ENCODE results near the gene ADSL.
A peak's percentile ranks its signal among the peaks of the same experiment; 100 is the strongest.

The ADSL gene

GRCh38 chr22:40403651-40404050 is 57.4 kb downstream of the ADSL start:
- H3K27ac Mint-ChIP-seq = peak overlapping the region; percentile 62
- no peak for DNase-seq
- H3K4me3 Mint-ChIP-seq = no peak overlapping the region
- H3K36me3 Mint-ChIP-seq (ENCODE audit: low read depth) = peaks cover 26% of the 10 kb centered on the region
- H3K4me1 Mint-ChIP-seq = no peaks in the 10 kb centered on the region
- no peaks in the 10 kb centered on the region for H3K9me3 Mint-ChIP-seq
- H3K27me3 Mint-ChIP-seq (ENCODE audit: low read depth, poor library complexity) = peaks cover 2% of the 10 kb centered on the region
- no peak for TF ChIP-seq CTCF (IDR thresholded peaks at IDR 0.05)

- no peaks in the 10 kb centered on the region for H3K4me1 Mint-ChIP-seq
- no peak overlapping the region for H3K4me3 Mint-ChIP-seq
- peaks cover 26% of the 10 kb centered on the region for H3K36me3 Mint-ChIP-seq (ENCODE audit: low read depth)
- peaks cover 2% of the 10 kb centered on the region for H3K27me3 Mint-ChIP-seq (ENCODE audit: low read depth, poor library complexity)
- DNase-seq = no peak
- TF ChIP-seq CTCF (IDR thresholded peaks at IDR 0.05) = no peak
- H3K27ac Mint-ChIP-seq = no peak overlapping the region
- no peaks in the 10 kb centered on the region for H3K9me3 Mint-ChIP-seq
Observed at GRCh38 chr22:40404251-40405177, 58.2 kb downstream of the ADSL start.

GRCh38 chr22:40405178-40406062 is 59.1 kb downstream of the ADSL start:
- Mint-ChIP-seq H3K36me3 (ENCODE audit: low read depth) (peaks cover 26% of the 10 kb centered on the region), H3K4me1 (no peaks in the 10 kb centered on the region), H3K27me3 (ENCODE audit: low read depth, poor library complexity) (peaks cover 2% of the 10 kb centered on the region), H3K27ac (no peak overlapping the region), H3K4me3 (no peak overlapping the region), H3K9me3 (no peaks in the 10 kb centered on the region)
- no peak for DNase-seq
- TF ChIP-seq CTCF (IDR thresholded peaks at IDR 0.05) = no peak

GRCh38 chr22:40406063-40406890 is 60.0 kb downstream of the ADSL start:
- Mint-ChIP-seq H3K27me3 (ENCODE audit: low read depth, poor library complexity) (peaks cover 2% of the 10 kb centered on the region), H3K27ac (no peak overlapping the region), H3K36me3 (ENCODE audit: low read depth) (peaks cover 22% of the 10 kb centered on the region), H3K4me1 (no peaks in the 10 kb centered on the region), H3K4me3 (no peak overlapping the region), H3K9me3 (no peaks in the 10 kb centered on the region)
- no peak for DNase-seq
- no peak for TF ChIP-seq CTCF (IDR thresholded peaks at IDR 0.05)

- H3K9me3 Mint-ChIP-seq = no peaks in the 10 kb centered on the region
- H3K4me3 Mint-ChIP-seq = no peak overlapping the region
- DNase-seq = no peak
- H3K36me3 Mint-ChIP-seq (ENCODE audit: low read depth) = peaks cover 21% of the 10 kb centered on the region
- H3K27ac Mint-ChIP-seq = no peak overlapping the region
- no peaks in the 10 kb centered on the region for H3K4me1 Mint-ChIP-seq
- TF ChIP-seq CTCF (IDR thresholded peaks at IDR 0.05) = no peak
- H3K27me3 Mint-ChIP-seq (ENCODE audit: low read depth, poor library complexity) = peaks cover 2% of the 10 kb centered on the region
Observed at GRCh38 chr22:40407021-40407761, 60.9 kb downstream of the ADSL start.
